NB4 (cell line): ENCODE results near the gene CSNK1D.

ENCODE experiments used
- DNase-seq: peaks from one replicate; pipeline ENCODE4 v3.0.0; 2010; ENCODE audit warnings: low read depth
- H3K4me3 ChIP-seq: one replicate; pipeline ENCODE4 v1.5.1; 2011; ENCODE audit warnings: mild to moderate bottlenecking, low read depth, low read length, moderate library complexity
- MYC ChIP-seq: IDR thresholded peaks from 2 replicates; pipeline ENCODE4 v1.6.1; 2011; ENCODE audit warnings: low read depth, low read length
- POLR2A ChIP-seq: IDR thresholded peaks from 2 replicates; pipeline ENCODE4 v1.6.1; 2011; ENCODE audit warnings: mild to moderate bottlenecking; ENCODE audit not compliant: insufficient read length; ENCODE audit errors: extremely low read depth
- TF ChIP-seq, protein P1 (sequence below): IDR thresholded peaks from 2 replicates; pipeline ENCODE4 v1.6.1; 2011; ENCODE audit warnings: low read depth, low read length
- TF ChIP-seq, protein P2 (sequence below): IDR thresholded peaks from one replicate; pipeline ENCODE4 v1.5.1; 2012; ENCODE audit warnings: low read depth, low read length

Gene CSNK1D

DNA sequence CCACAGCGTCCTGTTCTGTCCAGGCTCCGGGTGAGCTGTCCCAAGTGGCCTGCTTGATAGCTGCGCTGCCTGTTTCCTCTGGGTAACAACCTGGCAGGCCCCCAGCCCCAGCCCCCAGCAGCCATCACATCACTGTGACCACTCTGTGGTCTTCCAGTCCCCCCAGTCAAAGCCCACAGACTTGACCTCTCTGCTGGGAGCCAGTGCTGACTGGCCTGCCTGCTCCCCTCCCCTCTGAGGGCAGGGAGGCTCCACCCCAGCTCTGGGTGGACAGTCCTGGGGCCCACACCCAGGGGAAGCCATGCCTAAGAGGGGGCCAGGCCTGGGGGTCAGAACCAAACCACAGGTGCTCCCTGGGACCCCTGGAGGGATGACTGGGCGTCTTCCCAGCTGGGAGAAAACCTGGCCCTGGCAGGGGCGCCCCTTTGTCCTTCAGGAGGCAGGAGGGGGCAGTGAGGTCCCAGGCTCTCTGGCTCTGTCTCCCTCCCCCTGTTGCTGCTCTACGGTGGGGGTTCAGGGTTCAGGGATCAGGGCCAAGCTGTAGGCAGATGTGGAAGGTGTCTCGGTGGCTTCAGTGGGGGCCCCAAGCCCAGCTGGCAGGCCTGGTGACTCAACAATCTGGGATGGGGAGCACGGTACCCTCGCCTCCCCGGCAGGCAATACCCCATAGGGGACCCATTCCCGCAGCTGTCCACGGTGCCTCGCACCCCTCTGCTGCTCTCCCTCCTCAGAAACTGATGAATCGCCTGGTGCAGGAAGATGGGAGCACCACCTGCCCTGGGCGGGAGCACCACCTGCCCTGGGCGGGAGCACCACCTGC lies 46.5 kb downstream of the CSNK1D start:
- DNase-seq = no peak
- TF ChIP-seq, protein P1, sequence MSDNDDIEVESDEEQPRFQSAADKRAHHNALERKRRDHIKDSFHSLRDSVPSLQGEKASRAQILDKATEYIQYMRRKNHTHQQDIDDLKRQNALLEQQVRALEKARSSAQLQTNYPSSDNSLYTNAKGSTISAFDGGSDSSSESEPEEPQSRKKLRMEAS = no peak
- no peak overlapping the region for H3K4me3 ChIP-seq

DNA sequence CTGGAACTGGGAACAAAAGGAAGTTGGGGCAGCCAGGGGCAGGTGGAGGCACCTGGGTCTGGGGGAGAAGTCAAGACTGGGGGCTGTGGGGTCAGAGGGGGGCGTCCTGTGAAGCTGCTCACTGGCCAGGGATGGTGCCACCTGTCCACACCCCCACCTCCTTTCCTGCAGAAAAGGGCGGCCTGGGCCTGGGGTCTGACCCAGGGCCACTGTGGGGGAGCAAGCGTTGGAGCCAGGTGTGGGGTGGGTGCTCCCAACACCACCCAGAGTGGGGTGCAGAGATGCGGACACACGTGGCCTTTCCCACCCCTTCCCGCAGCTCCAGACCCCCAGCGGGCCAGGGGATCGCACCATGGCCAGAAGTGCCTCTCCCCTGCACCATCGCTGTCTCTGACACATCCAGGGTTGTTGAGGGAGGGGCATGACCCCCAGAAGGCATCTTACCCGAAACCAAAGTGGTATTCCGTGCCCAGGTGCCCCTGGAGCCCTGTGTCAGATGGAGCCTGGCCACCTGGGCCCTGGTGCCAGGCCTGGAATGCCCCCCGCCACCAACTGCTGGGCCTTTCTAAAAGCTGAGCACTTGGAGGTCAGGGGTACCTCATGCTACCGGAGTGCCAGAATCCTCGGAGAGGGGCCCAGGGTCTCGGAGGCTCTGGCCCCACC lies 47.2 kb downstream of the CSNK1D start:
- no peak overlapping the region for H3K4me3 ChIP-seq

DNA sequence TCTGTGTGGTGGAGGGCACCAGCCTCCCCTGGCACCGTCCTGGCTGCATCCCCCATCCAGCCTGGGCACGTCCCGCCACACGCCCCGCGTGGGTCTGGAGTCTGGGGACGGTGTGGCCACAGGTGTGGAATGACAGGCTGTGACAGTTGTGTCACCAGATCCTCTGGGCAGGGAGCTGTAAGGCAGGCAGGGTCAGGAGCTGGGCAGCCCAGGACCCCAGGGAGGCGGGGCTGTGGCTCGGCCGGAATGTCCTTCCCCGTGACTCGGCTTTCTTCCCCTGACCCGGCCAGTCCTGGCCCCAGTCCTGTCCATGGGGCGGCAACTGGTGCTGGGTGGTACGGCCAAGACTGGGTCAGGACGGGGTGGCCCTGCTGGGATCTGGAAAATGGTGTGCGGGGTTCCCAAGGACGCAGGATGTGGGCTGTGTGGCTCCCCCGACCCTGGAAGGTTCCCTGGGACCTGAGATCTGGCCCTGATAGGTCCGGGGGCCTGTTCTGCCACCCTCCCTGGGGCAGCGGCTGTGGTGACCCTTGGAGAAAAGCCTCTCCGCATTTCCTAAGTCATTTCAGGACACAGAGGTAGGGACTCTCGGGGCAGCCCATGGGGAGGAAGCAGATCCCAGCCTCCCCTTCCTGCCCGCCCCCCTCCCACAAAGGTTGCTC lies 48.0 kb downstream of the CSNK1D start:
- DNase-seq = no peak
- H3K4me3 ChIP-seq = no peak overlapping the region
- TF ChIP-seq MYC (no peak), POLR2A (no peak)
- TF ChIP-seq, protein P2, sequence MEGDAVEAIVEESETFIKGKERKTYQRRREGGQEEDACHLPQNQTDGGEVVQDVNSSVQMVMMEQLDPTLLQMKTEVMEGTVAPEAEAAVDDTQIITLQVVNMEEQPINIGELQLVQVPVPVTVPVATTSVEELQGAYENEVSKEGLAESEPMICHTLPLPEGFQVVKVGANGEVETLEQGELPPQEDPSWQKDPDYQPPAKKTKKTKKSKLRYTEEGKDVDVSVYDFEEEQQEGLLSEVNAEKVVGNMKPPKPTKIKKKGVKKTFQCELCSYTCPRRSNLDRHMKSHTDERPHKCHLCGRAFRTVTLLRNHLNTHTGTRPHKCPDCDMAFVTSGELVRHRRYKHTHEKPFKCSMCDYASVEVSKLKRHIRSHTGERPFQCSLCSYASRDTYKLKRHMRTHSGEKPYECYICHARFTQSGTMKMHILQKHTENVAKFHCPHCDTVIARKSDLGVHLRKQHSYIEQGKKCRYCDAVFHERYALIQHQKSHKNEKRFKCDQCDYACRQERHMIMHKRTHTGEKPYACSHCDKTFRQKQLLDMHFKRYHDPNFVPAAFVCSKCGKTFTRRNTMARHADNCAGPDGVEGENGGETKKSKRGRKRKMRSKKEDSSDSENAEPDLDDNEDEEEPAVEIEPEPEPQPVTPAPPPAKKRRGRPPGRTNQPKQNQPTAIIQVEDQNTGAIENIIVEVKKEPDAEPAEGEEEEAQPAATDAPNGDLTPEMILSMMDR = no peak
- TF ChIP-seq, protein P1 = no peak

More for the DNA sequence above, 47.2 kb downstream of the CSNK1D start:
- TF ChIP-seq, protein P2 = no peak
- TF ChIP-seq MYC (no peak), POLR2A (no peak)
- TF ChIP-seq, protein P1 = no peak
- DNase-seq = no peak

DNA sequence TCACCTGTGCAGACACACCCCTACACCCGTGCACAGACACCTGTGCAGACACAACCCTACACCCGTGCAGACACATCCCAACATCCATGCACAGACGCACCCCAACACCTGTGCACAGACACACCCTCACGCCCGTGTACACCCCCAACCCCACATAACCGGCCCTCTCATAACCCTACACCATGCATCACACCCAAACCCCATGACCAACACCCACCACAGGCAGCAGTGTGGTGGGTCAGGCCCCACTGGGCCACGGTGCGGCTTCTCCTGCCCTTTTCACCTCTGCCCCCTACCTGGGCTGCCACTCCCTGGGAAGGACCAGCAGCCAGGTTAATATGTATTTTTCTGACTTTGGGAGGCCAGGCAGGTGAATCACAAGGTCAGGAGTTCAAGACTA lies 48.8 kb downstream of the CSNK1D start:
- DNase-seq = no peak
- no peak overlapping the region for H3K4me3 ChIP-seq
- TF ChIP-seq MYC = no peak
- TF ChIP-seq, protein P1 = no peak
- TF ChIP-seq, protein P2 = no peak

DNA sequence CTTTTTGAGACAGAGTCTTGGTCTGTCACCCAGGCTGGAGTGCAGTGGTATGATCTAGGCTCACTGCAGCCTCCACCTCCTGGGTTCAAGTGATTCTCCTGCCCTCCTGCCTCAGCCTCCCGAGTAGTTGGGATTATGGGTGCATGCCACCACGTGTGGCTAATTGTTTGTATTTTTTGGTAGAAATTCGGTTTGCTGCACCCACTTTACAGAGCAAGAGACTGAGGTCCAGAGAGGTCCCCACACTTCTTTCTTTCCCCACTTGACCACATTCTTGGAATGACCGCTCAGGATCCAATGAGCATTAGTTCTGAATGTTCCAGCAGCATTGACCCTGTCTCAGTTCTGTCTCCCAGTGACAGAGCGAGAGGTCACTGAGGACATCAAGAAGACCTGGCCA lies 50.0 kb downstream of the CSNK1D start:
- H3K4me3 ChIP-seq = no peak overlapping the region
- no peak for DNase-seq
- no peak for TF ChIP-seq MYC
- TF ChIP-seq, protein P2 = no peak
- no peak for TF ChIP-seq POLR2A
- TF ChIP-seq, protein P1 = no peak

DNA sequence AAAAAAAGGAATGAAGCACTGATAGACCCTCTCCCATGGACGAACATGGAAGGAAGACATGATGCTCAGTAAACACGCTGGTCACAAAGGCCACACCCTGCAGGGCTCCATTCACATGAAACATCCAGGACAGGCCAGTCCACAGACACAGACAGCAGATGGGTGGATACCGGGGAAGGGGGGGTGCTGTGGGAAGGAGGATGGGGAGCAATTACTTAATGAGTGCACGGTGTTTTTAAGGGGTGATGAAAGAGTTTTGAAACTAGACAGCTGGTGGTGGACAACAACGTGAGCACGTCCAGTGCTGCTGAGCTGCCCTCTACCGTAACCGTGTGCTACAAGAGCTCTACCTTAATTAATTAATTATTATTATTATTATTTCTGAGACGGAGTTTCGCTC lies 50.7 kb downstream of the CSNK1D start:
- no peak for DNase-seq
- no peak overlapping the region for H3K4me3 ChIP-seq
- no peak for TF ChIP-seq POLR2A
